ENCODE data around the gene FOXP1.

GRCh38 chr3:70905491-70905890 lies 678.0 kb downstream of the FOXP1 start:
- TF ChIP-seq EZH2 (IDR thresholded peaks at IDR 0.05; ENCODE audit: low read length) (no peak), CTCF (optimal IDR thresholded peaks at IDR 0.05 in 1 of 3, IDR thresholded peaks at IDR 0.05 in 1 of 3, conservative IDR thresholded peaks at IDR 0.05 in 1 of 3; ENCODE audit: extremely low read depth in 1 of 3, insufficient read depth in 2 of 3, low read length in 3 of 3) (no peak)

Data from keratinocyte (primary cell).